Neutrophil (primary cell): ENCODE data around the gene SPAG16.
"Not testable (repeated sequence)": the region's sequence is repeated elsewhere in the genome, so short reads cannot be mapped to it uniquely, and the experiment has no call there.

ENCODE experiments used
- H3K27ac ChIP-seq: fragments of 200-600 bp; sonication (generic); 2 replicates; pipeline ENCODE4 v1.5.1; 2016; ENCODE audit warnings: mild to moderate bottlenecking, moderate library complexity
- H3K27me3 ChIP-seq: fragments of 200-600 bp; sonication (generic); 2 replicates; pipeline ENCODE4 v1.6.0; 2016; ENCODE audit warnings: mild to moderate bottlenecking
- H3K36me3 ChIP-seq: fragments of 200-600 bp; sonication (generic); 2 replicates; pipeline ENCODE4 v1.5.1; 2017
- H3K4me1 ChIP-seq, 2 experiments: fragments of 200-600 bp in 1 of 2; sonication (generic) in 1 of 2; 1 replicate in 1 of 2; 2 replicates in 1 of 2; pipeline versions ENCODE4 v1.5.1 to v1.6.1; 2013 to 2016; ENCODE audit warnings: low read depth in 1 of 2, low read length in 1 of 2, mild to moderate bottlenecking in 1 of 2, moderate library complexity in 1 of 2; ENCODE audit not compliant: control insufficient read depth in 1 of 2, insufficient read depth in 1 of 2
- H3K4me3 ChIP-seq, 2 experiments: fragments of 200-600 bp in 1 of 2; sonication (generic) in 1 of 2; 1 replicate in 1 of 2; 2 replicates in 1 of 2; pipeline ENCODE4 v1.5.1; 2013 to 2016; ENCODE audit warnings: low read depth in 1 of 2, low read length in 1 of 2, mild to moderate bottlenecking in 1 of 2, moderate library complexity in 1 of 2
- H3K9me3 ChIP-seq: fragments of 200-600 bp; sonication (generic); 2 replicates; pipeline ENCODE4 v1.5.1; 2016
- CTCF ChIP-seq: fragments of 200-600 bp; sonication (generic); IDR thresholded peaks from 2 replicates; pipeline ENCODE4 v1.5.1; 2016; ENCODE audit warnings: antibody characterized with exemption

SPAG16 gene

GRCh38 chr2:213689585-213689984 lies 405.3 kb downstream of the SPAG16 start:
- Histone ChIP-seq H3K4me3 (no peak overlapping the region), H3K27me3 (no peaks in the 10 kb centered on the region), H3K36me3 (no peaks in the 10 kb centered on the region), H3K4me1 (no peaks in the 10 kb centered on the region), H3K27ac (no peak overlapping the region), H3K9me3 (no peaks in the 10 kb centered on the region)
- no peak for TF ChIP-seq CTCF

GRCh38 chr2:213691351-213691750 lies 407.1 kb downstream of the SPAG16 start:
- TF ChIP-seq CTCF = no peak
- no peaks in the 10 kb centered on the region for H3K36me3 ChIP-seq
- H3K27me3 ChIP-seq = no peaks in the 10 kb centered on the region
- H3K4me1 ChIP-seq = no peaks in the 10 kb centered on the region
- no peak overlapping the region for H3K4me3 ChIP-seq
- no peak overlapping the region for H3K27ac ChIP-seq
- no peaks in the 10 kb centered on the region for H3K9me3 ChIP-seq

GRCh38 chr2:213696442-213696841 lies 412.2 kb downstream of the SPAG16 start:
- no peaks in the 10 kb centered on the region for H3K4me1 ChIP-seq

GRCh38 chr2:213701365-213701764 lies 417.1 kb downstream of the SPAG16 start:
- not testable (repeated sequence) for H3K4me3 ChIP-seq, H3K9me3 ChIP-seq, H3K36me3 ChIP-seq, H3K27ac ChIP-seq, H3K4me1 ChIP-seq, H3K27me3 ChIP-seq

More at GRCh38 chr2:213696442-213696841, 412.2 kb downstream of the SPAG16 start:
- Histone ChIP-seq H3K27me3 (no peaks in the 10 kb centered on the region), H3K36me3 (no peaks in the 10 kb centered on the region), H3K9me3 (no peaks in the 10 kb centered on the region), H3K4me3 (no peak overlapping the region), H3K27ac (no peak overlapping the region)
- TF ChIP-seq CTCF = no peak

- H3K27me3 ChIP-seq = no peaks in the 10 kb centered on the region
- TF ChIP-seq CTCF = no peak
- no peak overlapping the region for H3K27ac ChIP-seq
- H3K36me3 ChIP-seq = no peaks in the 10 kb centered on the region
- no peak overlapping the region for H3K4me3 ChIP-seq
- no peaks in the 10 kb centered on the region for H3K4me1 ChIP-seq
- no peaks in the 10 kb centered on the region for H3K9me3 ChIP-seq
Measured at GRCh38 chr2:213703406-213704098, 419.3 kb downstream of the SPAG16 start.

- Histone ChIP-seq H3K27me3 (no peaks in the 10 kb centered on the region), H3K27ac (no peak overlapping the region), H3K4me1 (no peaks in the 10 kb centered on the region), H3K4me3 (no peak overlapping the region), H3K9me3 (no peaks in the 10 kb centered on the region), H3K36me3 (no peaks in the 10 kb centered on the region)
- no peak for TF ChIP-seq CTCF
Measured at GRCh38 chr2:213710164-213710563, 425.9 kb downstream of the SPAG16 start.

GRCh38 chr2:213718411-213718810 lies 434.1 kb downstream of the SPAG16 start:
- H3K27me3 ChIP-seq, H3K27ac ChIP-seq, H3K4me3 ChIP-seq, H3K36me3 ChIP-seq, H3K4me1 ChIP-seq, H3K9me3 ChIP-seq: not testable (repeated sequence)
